NB4 (cell line): Measurements from ENCODE around the gene NACC2.

ENCODE experiments used
- MAX ChIP-seq: IDR thresholded peaks from 2 replicates; pipeline ENCODE4 v1.6.1; 2011; ENCODE audit warnings: low read depth, low read length
- TF ChIP-seq, protein P1 (sequence below): IDR thresholded peaks from one replicate; pipeline ENCODE4 v1.5.1; 2012; ENCODE audit warnings: low read depth, low read length

- TF ChIP-seq, protein P1, sequence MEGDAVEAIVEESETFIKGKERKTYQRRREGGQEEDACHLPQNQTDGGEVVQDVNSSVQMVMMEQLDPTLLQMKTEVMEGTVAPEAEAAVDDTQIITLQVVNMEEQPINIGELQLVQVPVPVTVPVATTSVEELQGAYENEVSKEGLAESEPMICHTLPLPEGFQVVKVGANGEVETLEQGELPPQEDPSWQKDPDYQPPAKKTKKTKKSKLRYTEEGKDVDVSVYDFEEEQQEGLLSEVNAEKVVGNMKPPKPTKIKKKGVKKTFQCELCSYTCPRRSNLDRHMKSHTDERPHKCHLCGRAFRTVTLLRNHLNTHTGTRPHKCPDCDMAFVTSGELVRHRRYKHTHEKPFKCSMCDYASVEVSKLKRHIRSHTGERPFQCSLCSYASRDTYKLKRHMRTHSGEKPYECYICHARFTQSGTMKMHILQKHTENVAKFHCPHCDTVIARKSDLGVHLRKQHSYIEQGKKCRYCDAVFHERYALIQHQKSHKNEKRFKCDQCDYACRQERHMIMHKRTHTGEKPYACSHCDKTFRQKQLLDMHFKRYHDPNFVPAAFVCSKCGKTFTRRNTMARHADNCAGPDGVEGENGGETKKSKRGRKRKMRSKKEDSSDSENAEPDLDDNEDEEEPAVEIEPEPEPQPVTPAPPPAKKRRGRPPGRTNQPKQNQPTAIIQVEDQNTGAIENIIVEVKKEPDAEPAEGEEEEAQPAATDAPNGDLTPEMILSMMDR: no peak
- no peak for TF ChIP-seq MAX
These were observed 17.6 kb downstream of the NACC2 start for GRCh38 chr9:136077491-136077890.
